ENCODE results near the gene TFR2. TPM values are rescaled to one million over a fixed set of nuclear protein-coding genes. Genes with fewer than 3 reads are reported as not detected.

The TFR2 gene
- total RNA-seq, 1 experiment from 2014 or later: 11.8 TPM

- CTCF ChIA-PET: no interaction called here
- peaks cover 11% of the 10 kb centered on the region; the same call in 1 of the 2 replicates for H3K79me2 ChIP-seq (ENCODE audit: insufficient read depth, low read length)
- no TSS peak for BruUV-seq (replicated peaks)
- TF ChIP-seq JUND (IDR thresholded peaks at IDR 0.05) (no peak), RAD21 (IDR thresholded peaks at IDR 0.05; ENCODE audit: low read depth) (no peak), EGR1 (IDR thresholded peaks at IDR 0.05; ENCODE audit: low read depth) (no peak), YY1 (IDR thresholded peaks at IDR 0.05; ENCODE audit: extremely low read depth, insufficient replicate concordance, low read depth, low read length) (no peak)
- H3K4me3 ChIP-seq (replicated peaks in 1 of 2; ENCODE audit: low read depth in 1 of 2, low read length in 2 of 2): no peak overlapping the region
- H3K9me3 ChIP-seq (ENCODE audit: control insufficient read depth in 1 of 2, insufficient read depth in 1 of 2, low read depth in 1 of 2, low read length in 2 of 2): no peaks in the 10 kb centered on the region
- POLR2A ChIA-PET: no interaction called here
- H3K27ac ChIP-seq (ENCODE audit: low read depth, low read length): no peak overlapping the region
- no peak overlapping the region for H3K4me2 ChIP-seq (ENCODE audit: low read length)
- H4K20me1 ChIP-seq (ENCODE audit: insufficient read depth): no peaks in the 10 kb centered on the region
- RAD21 ChIA-PET (ENCODE audit: low non-redundant PET in 1 of 2, low total read pairs in 2 of 2, uncharacterized antibody in 2 of 2, unreplicated experiment in 2 of 2): no interaction called here
- no peaks in the 10 kb centered on the region for H3K9me2 ChIP-seq (ENCODE audit: insufficient read depth)
- ATAC-seq: no peak
- no peak overlapping the region for H2AFZ ChIP-seq (ENCODE audit: low read depth, low read length, poor library complexity, severe bottlenecking)
- DNase-seq (ENCODE audit: low read depth, low spot score): no peak
- intact Hi-C loops (cut with micrococcal nuclease): no loop called here
- no peak overlapping the region for H3K9ac ChIP-seq (ENCODE audit: low read length)
- peaks cover 2 to 22% of the 10 kb centered on the region in 2 experiments; a peak in 2 of 4 replicates for H3K4me1 ChIP-seq (ENCODE audit: control insufficient read depth in 1 of 2, insufficient read depth in 2 of 2, low read length in 2 of 2)
- H3K36me3 ChIP-seq (ENCODE audit: control insufficient read depth in 1 of 2, insufficient read depth in 2 of 2, low read length in 2 of 2): peaks cover 8 to 9% of the 10 kb centered on the region in 2 experiments; a peak in 3 of 4 replicates
- H3K27me3 ChIP-seq (ENCODE audit: insufficient read depth, low read length): no peaks in the 10 kb centered on the region
Observed at GRCh38 chr7:100582650-100583049, 58.7 kb downstream of the TFR2 start.

GRCh38 chr7:100582041-100582579 lies 59.2 kb downstream of the TFR2 start:
- no peaks in the 10 kb centered on the region for H3K27me3 ChIP-seq (ENCODE audit: insufficient read depth, low read length)
- no TSS peak for BruUV-seq (replicated peaks)
- intact Hi-C loops (cut with micrococcal nuclease): no loop called here
- H3K9ac ChIP-seq (ENCODE audit: low read length): no peak overlapping the region
- H3K4me2 ChIP-seq (ENCODE audit: low read length): no peak overlapping the region
- H3K9me2 ChIP-seq (ENCODE audit: insufficient read depth): no peaks in the 10 kb centered on the region
- peaks cover 11% of the 10 kb centered on the region; the same call in 1 of the 2 replicates for H3K79me2 ChIP-seq (ENCODE audit: insufficient read depth, low read length)
- H2AFZ ChIP-seq (ENCODE audit: low read depth, low read length, poor library complexity, severe bottlenecking): no peak overlapping the region
- no peak for ATAC-seq
- no peak for TF ChIP-seq ZFX (IDR thresholded peaks at IDR 0.05)
- TF ChIP-seq REST (IDR thresholded peaks at IDR 0.05; ENCODE audit: low read depth): no peak
- no peak for TF ChIP-seq CBX3 (IDR thresholded peaks at IDR 0.05; ENCODE audit: low read depth)
- no peak for TF ChIP-seq YY1 (IDR thresholded peaks at IDR 0.05; ENCODE audit: extremely low read depth, insufficient replicate concordance, low read depth, low read length)
- TF ChIP-seq FOSL1 (IDR thresholded peaks at IDR 0.05; ENCODE audit: low read depth): no peak
- ChIA-PET CTCF (no interaction called here), POLR2A (no interaction called here), RAD21 (ENCODE audit: low non-redundant PET in 1 of 2, low total read pairs in 2 of 2, uncharacterized antibody in 2 of 2, unreplicated experiment in 2 of 2) (no interaction called here)
- no peaks in the 10 kb centered on the region for H4K20me1 ChIP-seq (ENCODE audit: insufficient read depth)
- peaks cover 8 to 9% of the 10 kb centered on the region in 2 experiments; a peak in 3 of 4 replicates for H3K36me3 ChIP-seq (ENCODE audit: control insufficient read depth in 1 of 2, insufficient read depth in 2 of 2, low read length in 2 of 2)
- H3K27ac ChIP-seq (ENCODE audit: low read depth, low read length): no peak overlapping the region
- DNase-seq (ENCODE audit: low read depth, low spot score): no peak
- H3K9me3 ChIP-seq (ENCODE audit: control insufficient read depth in 1 of 2, insufficient read depth in 1 of 2, low read depth in 1 of 2, low read length in 2 of 2): no peaks in the 10 kb centered on the region
- H3K4me3 ChIP-seq (replicated peaks in 1 of 2; ENCODE audit: low read depth in 1 of 2, low read length in 2 of 2): no peak overlapping the region
- H3K4me1 ChIP-seq (ENCODE audit: control insufficient read depth in 1 of 2, insufficient read depth in 2 of 2, low read length in 2 of 2): peaks cover 2 to 21% of the 10 kb centered on the region in 2 experiments; a peak in 2 of 4 replicates

Measured in HCT116 (cell line).